Daoy (cell line): Measurements from ENCODE around the gene EMP2. TPM values are rescaled to one million over a fixed set of nuclear protein-coding genes. Genes with fewer than 3 reads are reported as not detected.
"Not testable (repeated sequence)": the region's sequence is repeated elsewhere in the genome, so short reads cannot be mapped to it uniquely, and the experiment has no call there.

Source experiments
- DNase-seq: peaks from one replicate; pipeline ENCODE4 v3.0.0-alpha.2; 2015; ENCODE audit warnings: low read depth
- total RNA-seq: library from RNA; depleted of rRNA; stranded (reverse); fragments of >200 nt; shearing (Covaris generic); gene quantifications from 2 replicates; pipeline ENCODE4 v1.2.3, GENCODE V29; 2014

EMP2 gene
- total RNA-seq, 1 experiment from 2014 or later = 15.5 TPM

DNA sequence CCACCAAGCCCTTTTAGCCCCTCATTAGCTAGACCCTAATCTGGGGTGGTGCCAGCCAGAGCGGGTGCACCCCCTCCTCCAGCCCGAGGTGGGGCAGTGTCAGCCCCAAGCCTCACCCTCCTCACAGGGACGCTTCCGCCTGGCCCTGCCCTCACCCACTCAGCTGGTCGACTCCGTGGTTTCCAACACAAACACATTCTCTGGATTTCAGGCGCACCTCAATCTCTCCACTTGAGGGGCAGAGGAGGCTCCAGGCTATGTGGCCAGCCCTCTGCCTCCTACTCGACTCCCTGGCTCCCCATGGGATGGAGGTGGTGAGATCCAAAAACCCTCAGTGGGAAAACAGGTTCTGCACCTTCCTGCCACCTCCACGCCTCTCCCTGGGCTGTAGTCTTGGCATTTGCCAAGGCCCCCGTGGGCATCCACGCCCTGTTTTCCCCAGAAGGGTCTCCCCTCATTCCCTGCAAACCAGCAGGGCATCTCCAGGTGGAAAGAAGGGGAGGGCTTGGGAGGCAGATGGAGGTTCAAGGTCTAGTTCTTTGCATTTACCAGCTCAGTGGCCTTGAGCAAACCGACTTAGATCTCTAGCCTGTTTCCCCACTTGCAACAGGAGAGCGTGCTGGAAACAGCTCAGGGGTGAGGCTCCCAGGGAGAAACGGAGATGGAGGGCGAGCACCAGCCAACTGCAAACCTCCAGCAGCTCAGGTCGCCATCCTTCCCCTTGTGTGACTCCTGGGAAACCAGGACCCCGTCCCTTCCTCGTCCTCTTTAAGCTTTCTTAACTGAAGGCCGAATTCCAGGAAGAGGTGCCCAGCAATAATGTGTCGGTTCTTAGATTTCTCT lies 1.7 kb downstream of the EMP2 start:
- DNase-seq = peak; percentile 55

DNA sequence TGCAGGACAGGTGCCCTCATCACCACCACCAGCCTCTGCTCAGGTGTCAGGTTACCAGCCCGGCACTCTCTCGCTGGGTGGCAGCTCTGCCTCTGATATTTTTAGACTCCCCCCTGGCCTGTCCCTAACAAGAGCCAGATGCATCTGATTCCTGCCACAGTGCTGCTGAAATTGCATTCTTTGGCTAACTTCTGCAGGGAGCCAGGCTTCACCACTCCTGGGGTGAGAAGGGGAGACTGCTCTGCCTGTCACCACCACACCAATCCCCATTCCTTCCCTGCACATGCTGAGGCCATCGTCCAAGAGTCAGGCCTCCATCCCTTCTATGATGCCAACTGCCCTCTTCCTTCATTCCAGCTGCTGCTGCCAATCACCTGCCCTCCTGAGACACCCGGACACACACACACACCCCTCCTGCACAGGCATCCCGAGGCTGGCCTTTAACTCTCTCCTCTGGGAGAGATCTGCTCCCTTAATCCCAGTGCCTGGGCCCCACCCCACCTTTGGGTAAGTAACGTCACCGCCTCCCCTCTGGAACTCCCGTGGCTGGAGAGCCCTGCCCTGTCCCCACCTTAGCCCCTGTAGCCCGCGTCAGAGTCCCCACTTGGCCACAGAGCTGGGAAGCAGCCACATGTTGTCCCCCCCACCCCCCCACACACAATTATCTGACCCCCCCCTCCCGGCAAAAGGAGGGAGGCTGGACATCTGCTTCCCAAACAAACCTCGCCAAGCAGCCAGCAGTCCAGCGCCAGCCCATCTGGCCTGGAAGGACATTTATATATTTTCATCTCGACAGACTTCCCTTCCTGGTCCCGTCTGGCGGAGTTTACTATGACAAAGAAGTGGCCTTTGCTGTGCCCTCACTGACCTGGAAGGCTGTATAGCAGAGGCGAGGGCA lies 2.8 kb downstream of the EMP2 start:
- DNase-seq = no peak

DNA sequence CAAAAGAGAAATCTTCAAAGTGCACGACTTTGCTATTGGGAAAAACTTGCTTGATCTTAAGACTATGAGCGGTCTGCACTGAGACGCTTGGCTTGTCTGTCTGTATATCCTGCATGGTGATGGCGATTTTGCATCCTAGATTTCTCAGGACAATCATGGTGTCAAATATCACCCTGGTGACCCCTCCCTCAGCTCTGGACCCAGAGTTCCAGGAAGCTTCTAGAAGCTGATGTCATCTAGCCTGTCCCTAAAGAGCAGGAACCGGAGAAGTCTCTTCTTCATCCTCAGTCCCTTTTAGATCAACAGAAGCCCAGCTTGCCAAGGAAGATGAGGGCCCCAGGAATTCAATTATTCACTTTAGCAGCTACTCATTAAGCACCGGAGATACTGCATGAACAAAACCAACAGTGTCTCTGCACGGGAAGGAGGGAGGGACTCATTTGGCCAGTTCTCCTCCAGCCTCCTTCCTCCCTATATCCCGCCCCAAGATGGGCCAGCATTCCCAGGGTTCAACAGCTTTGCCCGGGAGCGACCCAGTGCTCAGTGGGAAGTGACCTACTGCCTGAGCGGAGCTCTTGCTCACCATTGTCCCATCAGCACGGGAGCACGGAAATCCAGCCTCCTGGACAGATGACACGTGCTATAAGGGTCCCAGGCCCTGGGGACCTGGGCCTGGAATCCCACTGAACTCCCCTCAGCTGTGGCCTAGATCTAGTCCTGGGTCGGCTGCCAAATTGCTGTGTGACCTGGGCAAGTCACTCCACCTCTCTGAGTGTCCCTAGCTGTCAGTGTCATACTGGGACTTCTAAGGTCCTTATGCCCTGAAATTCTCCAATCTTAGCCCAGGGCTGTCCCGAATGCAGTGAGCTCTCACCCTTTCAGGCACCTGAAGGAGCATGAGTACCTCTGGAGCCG lies 3.8 kb downstream of the EMP2 start:
- no peak for DNase-seq

DNA sequence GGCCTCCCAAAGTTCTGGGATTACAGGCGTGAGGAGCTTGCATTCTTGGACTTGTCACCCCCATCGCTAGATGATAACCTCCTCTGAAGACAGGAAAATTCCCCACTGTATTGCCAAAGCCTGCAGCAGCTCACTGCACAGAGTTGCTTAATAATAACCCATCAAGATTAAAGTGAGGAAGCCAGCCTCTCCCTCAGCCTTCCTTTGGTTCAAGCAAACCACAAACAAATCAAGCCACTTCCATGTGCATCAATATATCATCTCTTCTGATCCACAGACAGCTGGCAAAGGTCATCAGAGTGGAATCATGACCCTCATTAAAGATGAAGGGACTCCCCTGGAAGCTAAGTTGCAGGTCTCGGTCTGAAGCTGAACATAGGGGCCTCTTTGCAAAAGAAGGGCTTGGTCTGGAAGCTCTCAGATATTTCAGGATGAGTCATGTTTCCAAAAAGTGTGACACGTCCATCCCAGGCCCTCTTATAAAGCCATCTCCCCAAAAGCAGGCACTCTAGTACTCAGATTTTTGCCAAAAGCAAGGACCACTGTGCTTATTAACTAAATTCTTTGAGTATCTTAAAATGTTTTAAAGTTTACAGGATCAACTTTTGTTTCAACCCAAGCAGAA lies 4.8 kb downstream of the EMP2 start:
- no peak for DNase-seq

DNA sequence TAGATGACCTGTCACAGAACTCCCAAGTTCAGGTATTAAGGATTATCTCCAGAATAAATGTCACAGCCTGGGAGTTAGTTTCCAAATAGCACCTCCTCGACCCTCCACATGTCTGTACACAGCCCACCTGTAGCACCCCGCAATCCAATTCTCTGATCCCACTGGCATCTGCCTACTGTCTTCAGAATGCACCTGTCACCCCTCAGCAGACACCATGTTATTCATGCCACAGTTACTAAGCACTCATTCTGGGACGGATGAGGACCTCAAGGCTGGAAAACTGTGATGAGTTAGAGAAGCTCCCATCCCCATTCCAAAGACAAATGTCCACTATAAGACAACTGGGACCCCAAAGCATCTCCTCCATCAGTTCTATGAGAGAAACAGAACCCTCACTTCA lies 7.8 kb downstream of the EMP2 start:
- no peak for DNase-seq

DNA sequence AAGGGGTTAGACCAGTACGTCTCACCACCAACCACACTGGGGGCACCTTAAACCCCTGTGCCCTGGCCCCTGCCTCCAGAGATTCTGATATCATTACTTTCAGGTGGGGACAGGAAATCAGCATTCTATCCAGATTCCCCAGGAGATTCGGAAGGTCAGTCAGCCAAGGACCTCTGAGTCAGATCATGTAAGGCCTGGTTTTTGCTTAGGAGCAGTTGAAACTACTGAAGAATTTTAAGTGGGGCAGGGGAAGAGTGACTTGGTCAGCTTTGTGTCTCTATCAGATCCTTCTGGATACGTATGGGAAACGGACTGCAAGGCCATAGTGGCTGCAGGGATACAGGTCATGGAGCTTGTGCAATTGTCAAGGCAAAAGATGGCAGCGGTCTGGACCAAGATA lies 9.0 kb downstream of the EMP2 start:
- DNase-seq = no peak

DNA sequence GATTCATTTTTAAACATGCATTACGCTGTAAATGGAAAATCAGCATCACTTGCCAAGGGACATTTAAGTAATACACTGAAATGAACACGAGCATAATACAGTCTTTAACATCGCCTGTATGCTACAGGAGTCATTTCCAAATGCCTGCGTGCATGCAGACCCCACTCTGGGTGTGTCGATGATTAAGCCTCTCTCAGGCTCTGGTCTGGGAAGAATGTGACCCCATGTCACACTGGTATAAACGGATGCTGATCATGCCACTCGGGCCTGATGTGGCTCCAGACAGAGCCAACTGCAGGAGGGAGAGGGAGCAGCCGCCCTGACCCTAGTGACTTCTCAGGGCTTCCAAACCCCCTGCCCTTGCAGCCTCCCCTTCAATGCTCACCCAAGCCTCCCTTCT lies 10.8 kb downstream of the EMP2 start:
- DNase-seq = no peak

DNA sequence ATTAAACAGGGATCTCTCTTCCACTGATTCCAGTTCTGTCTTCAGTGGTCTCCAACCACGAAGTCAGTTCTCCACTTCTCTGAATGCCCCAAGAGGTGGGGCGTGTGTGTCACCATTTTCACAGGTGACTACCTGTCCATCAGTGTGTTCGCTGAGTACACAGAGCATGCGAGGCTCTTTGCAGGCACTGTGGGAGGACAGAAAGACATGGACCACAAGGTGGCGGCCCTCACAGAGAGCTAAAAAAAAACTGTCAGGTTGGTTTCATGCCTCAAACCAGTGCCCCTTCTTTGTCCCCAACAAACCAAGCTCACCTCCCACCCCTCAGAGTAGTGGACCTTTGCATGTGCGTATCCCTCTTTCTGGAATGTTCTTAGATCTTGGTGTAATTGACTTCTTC lies 13.8 kb downstream of the EMP2 start:
- no peak for DNase-seq

DNA sequence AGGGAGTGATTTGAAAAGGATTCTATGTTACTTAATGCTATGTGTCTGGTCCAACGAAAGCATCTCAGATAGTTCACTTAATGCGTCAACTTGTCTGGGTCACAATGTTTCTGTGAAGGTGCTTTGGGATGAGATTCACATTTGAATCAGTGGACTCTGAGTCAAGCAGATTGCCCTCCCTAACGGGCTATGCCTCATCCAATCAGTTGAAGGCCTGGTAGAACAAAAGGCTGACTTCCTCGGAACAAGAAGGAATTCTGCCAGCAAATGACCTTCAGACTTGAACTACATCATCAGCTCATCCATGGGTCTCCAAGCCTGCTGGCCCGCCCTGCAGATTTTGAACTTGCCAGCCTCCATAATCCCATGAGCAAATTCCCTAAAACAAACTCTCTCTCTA lies 15.2 kb downstream of the EMP2 start:
- DNase-seq = no peak

DNA sequence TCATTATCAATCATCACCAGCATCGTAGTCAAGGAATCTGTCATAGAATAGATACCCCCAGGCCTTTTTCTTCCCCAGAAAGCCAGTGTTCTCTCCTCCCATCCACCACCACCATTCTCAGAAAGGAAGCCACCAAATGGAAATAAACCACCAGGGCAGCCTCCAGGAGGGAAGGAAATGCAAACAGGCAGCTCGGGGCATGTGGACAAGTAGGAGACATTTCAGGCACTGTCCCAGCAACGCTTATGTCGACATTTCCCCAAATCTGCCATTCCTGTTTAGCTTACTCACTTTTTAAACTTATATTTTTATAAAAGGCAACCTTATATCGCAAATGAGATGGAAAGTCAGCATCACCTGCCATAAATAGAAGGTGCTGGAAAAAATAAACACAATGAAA lies 15.8 kb downstream of the EMP2 start:
- no peak for DNase-seq

DNA sequence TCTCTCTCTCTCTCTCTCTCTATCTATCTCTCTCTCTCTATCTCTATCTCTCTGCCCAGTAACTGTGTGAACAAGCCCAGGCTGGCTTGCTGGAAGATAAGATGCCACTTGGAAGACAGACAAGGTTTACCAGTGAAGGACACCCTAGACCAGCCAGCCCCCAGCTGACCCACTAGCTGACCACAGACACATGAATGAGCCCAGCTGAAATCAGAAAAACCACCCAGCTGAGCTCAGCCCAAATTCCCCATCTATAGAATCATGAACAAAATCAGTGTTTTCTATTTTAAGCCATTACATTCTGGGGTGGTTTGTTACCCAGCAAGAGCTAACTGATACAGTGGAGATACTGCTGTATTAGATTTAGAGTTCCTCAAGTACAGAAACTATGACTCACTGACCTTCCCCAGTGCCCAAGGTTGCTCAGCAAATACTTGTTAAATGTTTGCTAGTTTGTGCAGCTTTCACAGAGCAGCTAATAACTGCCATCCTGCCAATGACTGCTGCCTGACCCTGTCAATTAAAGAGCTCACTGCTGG lies 18.0 kb downstream of the EMP2 start:
- no peak for DNase-seq

DNA sequence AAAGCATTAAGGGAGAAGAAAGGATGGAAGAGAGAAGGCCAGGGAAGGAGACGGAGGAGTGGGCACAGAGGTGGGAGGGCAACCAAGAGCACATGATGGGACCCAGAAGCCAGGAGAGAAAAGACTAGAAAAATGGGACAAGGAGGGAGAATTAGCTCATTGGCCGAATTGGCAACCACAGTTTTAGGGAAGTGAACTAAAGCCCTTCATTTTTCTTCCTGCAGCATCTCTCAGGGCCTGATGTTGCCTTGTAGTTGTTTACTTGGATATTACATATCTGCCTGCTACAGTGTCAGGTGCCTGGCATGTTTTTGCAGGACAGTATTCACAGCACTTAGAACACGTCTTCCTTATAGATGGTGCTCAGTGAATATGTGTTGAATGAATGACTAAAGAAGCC lies 19.0 kb downstream of the EMP2 start:
- DNase-seq = no peak

DNA sequence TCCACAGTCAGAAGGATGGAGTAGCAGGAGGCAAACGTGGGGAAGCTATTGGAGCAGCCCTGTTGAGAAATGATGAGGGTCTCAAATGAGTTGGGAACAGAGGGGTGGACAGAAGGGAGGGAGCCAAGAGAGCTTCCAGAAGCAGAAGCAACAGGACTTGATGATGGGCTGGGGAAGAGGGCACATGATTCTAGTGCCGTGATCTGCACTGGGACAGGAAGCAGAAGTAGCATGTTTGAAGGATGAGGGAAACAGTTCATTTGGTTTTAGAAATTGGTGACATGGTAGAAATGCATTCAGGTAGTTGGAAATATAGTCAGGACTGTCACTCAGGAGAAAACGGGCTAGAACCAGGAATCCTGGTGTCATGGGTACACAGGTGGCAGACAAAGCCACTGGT lies 19.4 kb downstream of the EMP2 start:
- DNase-seq = no peak

DNA sequence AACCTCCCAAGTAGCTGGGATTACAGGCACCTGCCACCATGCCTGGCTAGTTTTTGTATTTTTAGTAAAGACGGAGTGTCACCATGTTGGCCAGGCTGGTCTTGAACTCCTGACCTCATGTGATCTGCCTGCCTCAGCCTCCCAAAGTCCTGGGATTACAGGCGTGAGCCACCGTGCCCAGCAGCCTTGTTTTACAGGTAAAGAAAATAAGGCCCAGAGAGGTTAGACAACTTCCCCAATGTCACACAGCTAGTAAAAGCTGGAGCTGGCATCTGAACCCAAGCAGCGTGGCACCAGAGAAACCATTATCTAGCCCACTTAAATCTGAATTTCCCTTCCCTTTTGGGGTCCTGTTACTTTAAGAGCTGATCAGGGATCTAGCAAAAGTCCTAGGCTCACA lies 20.6 kb downstream of the EMP2 start:
- not testable (repeated sequence) for DNase-seq

DNA sequence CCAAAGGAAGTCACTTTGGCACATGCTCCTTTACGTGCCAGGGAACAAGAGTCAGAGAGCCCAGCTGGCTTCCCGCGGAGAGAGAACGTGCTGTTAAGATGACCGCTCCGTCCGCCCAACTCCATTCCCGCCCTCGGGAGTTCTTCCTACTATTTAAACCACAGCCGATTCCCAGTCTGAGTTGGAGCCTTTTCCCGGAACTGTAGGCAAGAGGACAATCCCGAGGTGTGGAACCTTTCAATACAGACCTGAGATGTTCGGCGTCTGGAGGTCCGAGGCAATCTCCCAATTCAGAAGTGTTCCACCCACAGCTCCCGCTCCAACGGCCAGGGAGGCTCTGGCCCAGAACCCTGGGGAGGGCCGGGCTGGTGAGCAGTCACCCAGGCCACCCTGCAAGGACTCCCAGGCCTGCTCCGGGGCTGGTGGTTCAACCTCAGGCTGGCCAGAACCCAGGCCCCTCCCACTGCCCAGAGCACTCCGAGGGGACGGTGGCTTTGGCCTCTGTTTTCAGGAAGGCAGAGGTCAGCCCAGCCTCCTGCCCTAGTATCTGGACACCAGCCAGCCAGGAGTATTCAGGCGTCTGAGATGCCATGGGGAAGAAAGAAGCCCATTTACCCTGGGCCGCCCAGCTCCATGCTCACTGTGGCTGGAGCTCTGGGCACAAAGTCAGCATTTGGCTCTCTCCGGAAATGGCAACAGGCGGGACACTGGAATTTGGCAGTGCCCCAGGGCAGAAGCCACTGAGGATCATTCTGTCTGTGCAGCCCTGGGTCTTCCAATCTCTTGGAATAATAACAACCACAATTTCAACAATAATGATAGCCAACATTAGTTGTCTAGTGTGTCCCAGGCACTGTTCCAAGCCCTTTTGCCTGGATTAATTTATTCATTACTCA lies 21.4 kb downstream of the EMP2 start:
- peak; percentile 64 for DNase-seq

DNA sequence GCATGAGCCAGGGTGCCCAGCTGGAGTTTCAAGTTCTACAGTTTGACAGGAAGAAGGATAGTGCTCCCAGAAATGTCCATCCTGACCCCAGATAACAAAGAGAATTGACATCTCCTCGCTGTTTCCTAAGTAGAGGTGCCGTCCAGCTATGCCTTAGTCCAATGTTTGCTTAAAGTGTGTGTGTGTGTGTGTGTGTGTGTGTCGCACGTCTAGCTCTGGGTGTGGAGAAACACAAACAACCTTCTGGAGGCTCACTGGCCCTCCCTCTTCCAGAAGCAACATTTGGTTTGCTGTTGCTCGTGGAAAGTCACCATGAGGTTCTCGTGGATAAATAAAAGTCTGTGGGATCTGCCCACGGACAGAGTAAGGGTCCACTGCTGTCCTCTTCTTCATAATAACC lies 22.1 kb downstream of the EMP2 start:
- no peak for DNase-seq

DNA sequence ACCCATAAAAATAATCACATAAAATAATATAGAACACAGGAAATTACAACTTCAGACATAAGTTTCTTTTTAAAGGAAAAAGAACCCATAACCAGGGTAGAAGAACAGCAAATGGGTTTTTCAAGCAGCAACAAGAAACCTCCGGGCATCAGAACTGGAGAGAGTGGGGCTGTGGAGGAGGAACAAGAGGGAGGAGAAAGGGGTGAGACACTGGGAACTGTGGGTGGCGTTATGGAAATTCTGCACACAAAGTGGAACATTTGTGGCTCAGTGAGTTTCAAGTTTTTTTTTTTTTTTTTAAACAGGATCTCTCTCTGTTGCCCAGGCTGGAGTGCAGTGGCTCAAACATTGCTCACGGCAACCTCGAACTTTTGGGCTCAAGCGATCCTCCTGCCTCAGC lies 22.6 kb downstream of the EMP2 start:
- DNase-seq = no peak

DNA sequence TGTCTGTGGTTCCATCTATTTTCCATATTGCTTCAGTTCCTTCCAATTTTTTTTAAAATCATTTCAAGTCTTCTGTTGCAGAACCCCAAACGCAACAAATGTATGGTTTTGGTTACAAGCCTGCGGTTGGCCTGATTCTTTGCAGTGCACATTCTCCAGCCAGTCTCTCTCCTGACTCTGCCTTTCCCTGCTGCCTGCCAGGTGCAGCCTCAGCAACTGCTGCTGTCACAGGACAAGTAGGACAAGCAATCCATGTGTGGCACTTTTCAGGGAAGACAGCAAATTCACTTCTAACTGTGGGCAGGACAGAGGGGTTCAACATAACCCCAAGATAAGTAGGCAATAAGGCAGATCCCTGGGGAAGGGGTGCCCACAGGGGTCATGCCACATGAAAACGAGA lies 24.2 kb downstream of the EMP2 start:
- DNase-seq = no peak

DNA sequence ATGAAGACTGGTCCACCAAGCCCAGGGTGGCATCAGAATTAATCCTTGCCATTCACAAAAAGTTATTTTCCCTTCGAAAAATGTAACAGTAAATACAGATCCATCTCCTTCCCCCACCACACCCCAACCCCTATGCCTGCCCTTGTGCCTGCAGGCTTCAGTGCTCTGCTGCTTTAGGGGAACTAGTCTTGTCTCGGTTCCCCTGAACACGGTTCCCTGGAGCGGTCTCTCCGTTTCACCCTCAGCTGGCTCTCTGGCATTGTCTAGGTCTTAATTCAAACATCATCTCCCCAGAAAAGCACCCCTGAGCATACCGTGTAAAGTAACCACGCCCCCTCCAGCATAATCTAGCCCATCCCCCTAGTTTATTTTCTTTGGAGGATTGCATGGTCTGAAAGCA lies 25.8 kb downstream of the EMP2 start:
- DNase-seq = no peak

DNA sequence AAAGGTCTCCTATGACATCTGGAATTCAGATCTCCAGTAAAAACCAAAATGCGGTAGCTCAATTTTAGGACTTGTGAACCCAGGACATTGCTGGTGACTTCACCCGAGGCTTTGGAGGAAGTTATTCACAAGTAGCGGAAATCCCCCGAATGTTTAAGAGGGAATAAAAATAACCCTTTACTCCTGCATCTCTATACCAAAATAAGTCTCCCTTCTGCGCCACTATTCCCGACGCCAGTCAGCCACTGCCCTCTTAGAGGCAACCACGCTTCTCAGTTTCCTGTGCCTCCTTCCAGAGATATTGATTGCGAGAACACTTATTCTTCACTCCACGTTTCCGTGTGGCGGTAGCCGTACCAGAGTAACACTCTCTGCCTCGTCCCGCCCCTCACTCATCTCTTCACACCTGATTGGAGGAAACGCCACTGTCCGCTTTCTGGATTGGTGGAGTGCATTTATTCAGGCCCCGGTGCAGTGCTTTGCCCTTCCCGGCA lies 27.4 kb downstream of the EMP2 start:
- DNase-seq = peak; percentile 47
